Natural killer cell (primary cell): ENCODE results near the gene HGF. TPM values are rescaled to one million over a fixed set of nuclear protein-coding genes. Genes with fewer than 3 reads are reported as not detected.

Experiments
- ATAC-seq, 3 donors: fragments of 150-1000 bp in 2 of 3; fragments of 200-7000 bp in 1 of 3; cut with Tn5 transposase; 1 replicate in 1 of 3; 2 replicates in 2 of 3; pipeline ENCODE4 v1.10.0; 2021; ENCODE audit warnings: mild to moderate bottlenecking in 2 of 3, moderate library complexity in 2 of 3
- DNase-seq, 2 donors: peaks; one replicate each; pipeline versions ENCODE4 v3.0.0 to v3.0.0-alpha.2; 2013 to 2021; ENCODE audit warnings: mixed read lengths in 1 of 2
- H3K27ac ChIP-seq: one replicate; pipeline ENCODE4 v1.5.1; 2013; ENCODE audit warnings: mild to moderate bottlenecking, low read length
- H3K27me3 ChIP-seq: one replicate; pipeline ENCODE4 v1.6.1; 2013; ENCODE audit warnings: low read length; ENCODE audit not compliant: control insufficient read depth, insufficient read depth
- H3K36me3 ChIP-seq: one replicate; pipeline ENCODE4 v1.6.1; 2013; ENCODE audit warnings: low read length; ENCODE audit not compliant: control insufficient read depth, insufficient read depth
- H3K4me1 ChIP-seq: one replicate; pipeline ENCODE4 v1.6.1; 2013; ENCODE audit warnings: low read length; ENCODE audit not compliant: control insufficient read depth, insufficient read depth
- H3K4me3 ChIP-seq: one replicate; pipeline ENCODE4 v1.5.1; 2013; ENCODE audit warnings: low read length
- H3K9me3 ChIP-seq: one replicate; pipeline ENCODE4 v1.6.1; 2013; ENCODE audit warnings: low read length; ENCODE audit not compliant: control insufficient read depth, insufficient read depth
- H3K27ac Mint-ChIP-seq, 2 donors: one replicate each; pipeline ENCODE4 v1.8.0; 2022; ENCODE audit warnings: mild to moderate bottlenecking in 2 of 2, mixed read lengths in 2 of 2, moderate library complexity in 1 of 2
- H3K27me3 Mint-ChIP-seq, 2 donors: one replicate each; pipeline ENCODE4 v1.8.0; 2022; ENCODE audit warnings: low read depth in 2 of 2, mixed read lengths in 2 of 2
- H3K36me3 Mint-ChIP-seq: one replicate; pipeline ENCODE4 v1.8.0; 2022; ENCODE audit warnings: mixed read lengths
- H3K4me1 Mint-ChIP-seq, 2 donors: one replicate each; pipeline ENCODE4 v1.8.0; 2022; ENCODE audit warnings: mixed read lengths in 2 of 2
- H3K4me3 Mint-ChIP-seq: one replicate; pipeline ENCODE4 v1.8.0; 2022; ENCODE audit warnings: mild to moderate bottlenecking, moderate library complexity, mixed read lengths
- H3K9me3 Mint-ChIP-seq, 2 donors: one replicate each; pipeline ENCODE4 v1.8.0; 2022; ENCODE audit warnings: mixed read lengths in 2 of 2
- CTCF ChIP-seq: fragments of 200-600 bp; IDR thresholded peaks from one replicate; pipeline ENCODE4 v1.8.0; 2022; ENCODE audit warnings: antibody characterized with exemption
- WGBS: methylation state at CpG from one replicate; pipeline ENCODE4 v1.1.7; 2013; ENCODE audit warnings: missing lambda C conversion rate; ENCODE audit not compliant: insufficient coverage; 5-methylcytosine and 5-hydroxymethylcytosine counted together
- intact Hi-C: fragments of 100-400 bp; cut with micrococcal nuclease; formaldehyde crosslinking; loops from one replicate; pipeline ENCODE4 v1.14.2; 2022
- total RNA-seq, 4 donors: library from RNA; stranded (reverse); fragments of 120-200 nt in 1 of 4; gene quantifications; one replicate each; pipeline versions ENCODE4 v1.2.3 to v1.2.4, GENCODE V29; 2013 to 2022

Gene HGF
- total RNA-seq, 3 donors from 2014 or later (not counting 1 experiment from before 2014, with no cell fraction given), result 0.43 to 7.4 (median 0.94) TPM

- Histone ChIP-seq H3K4me1 (no peaks in the 10 kb centered on the region), H3K27ac (no peak overlapping the region), H3K9me3 (peaks cover 2% of the 10 kb centered on the region), H3K4me3 (no peak overlapping the region), H3K27me3 (no peaks in the 10 kb centered on the region), H3K36me3 (no peaks in the 10 kb centered on the region)
- peaks cover 15 to 17% of the 10 kb centered on the region in 2 donors for H3K9me3 Mint-ChIP-seq
- TF ChIP-seq CTCF, result no peak
- no peaks in the 10 kb centered on the region for H3K4me1 Mint-ChIP-seq
- no peaks in the 10 kb centered on the region for H3K36me3 Mint-ChIP-seq
- DNase-seq (no peak), ATAC-seq (no peak)
- H3K27me3 Mint-ChIP-seq, result no peaks in the 10 kb centered on the region
- H3K27ac Mint-ChIP-seq, result no peak overlapping the region
- H3K4me3 Mint-ChIP-seq, result no peak overlapping the region
- intact Hi-C loops, result no loop called here
- no CpG with 5 or more reads among the region's 4 CpGs for WGBS
Measured at GRCh38 chr7:81691199-81691821, 78.5 kb downstream of the HGF start.

- Histone ChIP-seq H3K9me3 (peaks cover 4% of the 10 kb centered on the region), H3K4me1 (no peaks in the 10 kb centered on the region), H3K27me3 (no peaks in the 10 kb centered on the region), H3K27ac (no peak overlapping the region), H3K36me3 (no peaks in the 10 kb centered on the region), H3K4me3 (no peak overlapping the region)
- WGBS, result 67% methylated on average over 1 of the region's 3 CpGs
- no peak for TF ChIP-seq CTCF
- H3K4me1 Mint-ChIP-seq, result no peaks in the 10 kb centered on the region
- H3K4me3 Mint-ChIP-seq, result no peak overlapping the region
- H3K27me3 Mint-ChIP-seq, result no peaks in the 10 kb centered on the region
- DNase-seq (no peak), ATAC-seq (no peak)
- no peak overlapping the region for H3K27ac Mint-ChIP-seq
- peaks cover 15 to 17% of the 10 kb centered on the region in 2 donors for H3K9me3 Mint-ChIP-seq
- no peaks in the 10 kb centered on the region for H3K36me3 Mint-ChIP-seq
- intact Hi-C loops, result no loop called here
Measured at GRCh38 chr7:81690688-81691087, 79.2 kb downstream of the HGF start.

GRCh38 chr7:81690251-81690650 lies 79.6 kb downstream of the HGF start:
- no peak for DNase-seq
- intact Hi-C loops, result no loop called here
- Mint-ChIP-seq H3K36me3 (no peaks in the 10 kb centered on the region), H3K4me1 (no peaks in the 10 kb centered on the region), H3K27ac (no peak overlapping the region), H3K9me3 (peaks cover 17 to 18% of the 10 kb centered on the region in 2 donors), H3K4me3 (no peak overlapping the region), H3K27me3 (no peaks in the 10 kb centered on the region)
- H3K27me3 ChIP-seq, result no peaks in the 10 kb centered on the region
- WGBS, result 81% methylated on average over 5 of the region's 5 CpGs
- ATAC-seq, result no peak
- H3K27ac ChIP-seq, result no peak overlapping the region
- no peaks in the 10 kb centered on the region for H3K36me3 ChIP-seq
- H3K9me3 ChIP-seq, result peaks cover 4% of the 10 kb centered on the region
- TF ChIP-seq CTCF, result no peak
- no peaks in the 10 kb centered on the region for H3K4me1 ChIP-seq
- H3K4me3 ChIP-seq, result no peak overlapping the region
